NCI-H2081 (cell line): ENCODE data around the gene KIF4A.

Source experiments
- DNase-seq, 2 experiments: peaks; one replicate each; lab custom pipeline; 2025; lab: John Stamatoyannopoulos, UW

Gene KIF4A

DNA sequence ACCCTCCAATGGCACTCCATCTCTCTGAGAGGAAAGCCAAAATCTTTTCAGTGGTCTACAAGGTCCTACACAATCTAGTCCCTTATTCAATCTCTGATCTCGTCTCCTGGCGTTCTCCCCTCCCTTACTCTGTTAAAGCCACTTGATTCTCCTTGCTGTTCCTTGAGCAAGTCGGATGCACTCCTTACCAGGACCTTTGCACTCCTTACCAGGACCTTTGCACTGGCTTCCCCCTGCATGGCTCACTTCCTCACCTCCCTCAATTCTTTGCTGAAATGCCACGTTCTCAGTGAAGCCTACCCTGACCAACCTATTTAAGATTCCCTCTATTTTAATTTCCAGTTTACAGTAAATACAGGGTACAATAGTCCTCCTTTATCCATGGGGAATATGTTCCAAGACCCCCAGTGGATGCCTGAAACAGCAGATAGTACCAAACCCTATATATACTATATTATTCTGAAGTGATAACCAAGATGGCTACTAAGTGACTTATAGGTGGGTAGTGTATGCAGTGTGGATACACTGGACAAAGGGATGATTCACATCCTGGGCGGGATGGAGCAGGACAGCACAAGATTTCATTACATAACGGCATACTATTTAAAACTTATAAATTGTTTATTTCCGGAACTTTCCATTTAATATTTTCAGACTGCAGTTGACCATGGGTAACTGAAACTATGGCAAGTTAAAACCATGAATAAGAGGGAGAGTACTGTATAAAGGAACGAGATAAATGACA is 148.2 kb downstream of the KIF4A start:
- DNase-seq, result no peak

DNA sequence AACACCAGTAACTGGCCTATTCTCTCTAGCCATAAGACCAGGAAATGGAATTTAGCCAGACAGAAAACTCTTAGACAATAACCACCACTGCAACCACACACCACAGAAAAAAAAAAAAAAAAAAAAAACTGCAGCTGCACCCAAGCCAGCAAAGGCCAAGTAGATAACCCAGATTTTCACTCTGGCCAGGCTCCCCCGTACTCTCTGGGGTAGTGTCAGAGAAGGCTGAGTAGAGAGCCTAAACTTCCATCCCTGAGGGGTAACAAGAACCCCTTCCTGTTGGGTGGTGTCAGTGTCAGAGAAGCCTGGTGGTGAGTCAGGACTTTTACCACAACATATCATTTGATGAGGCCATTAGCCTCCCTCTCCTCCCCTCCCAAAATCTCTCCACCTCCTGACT is 149.1 kb downstream of the KIF4A start:
- no peak for DNase-seq

- no peak for DNase-seq
Measured at GRCh38 chrX:70442224-70442623, 152.3 kb downstream of the KIF4A start.

DNA sequence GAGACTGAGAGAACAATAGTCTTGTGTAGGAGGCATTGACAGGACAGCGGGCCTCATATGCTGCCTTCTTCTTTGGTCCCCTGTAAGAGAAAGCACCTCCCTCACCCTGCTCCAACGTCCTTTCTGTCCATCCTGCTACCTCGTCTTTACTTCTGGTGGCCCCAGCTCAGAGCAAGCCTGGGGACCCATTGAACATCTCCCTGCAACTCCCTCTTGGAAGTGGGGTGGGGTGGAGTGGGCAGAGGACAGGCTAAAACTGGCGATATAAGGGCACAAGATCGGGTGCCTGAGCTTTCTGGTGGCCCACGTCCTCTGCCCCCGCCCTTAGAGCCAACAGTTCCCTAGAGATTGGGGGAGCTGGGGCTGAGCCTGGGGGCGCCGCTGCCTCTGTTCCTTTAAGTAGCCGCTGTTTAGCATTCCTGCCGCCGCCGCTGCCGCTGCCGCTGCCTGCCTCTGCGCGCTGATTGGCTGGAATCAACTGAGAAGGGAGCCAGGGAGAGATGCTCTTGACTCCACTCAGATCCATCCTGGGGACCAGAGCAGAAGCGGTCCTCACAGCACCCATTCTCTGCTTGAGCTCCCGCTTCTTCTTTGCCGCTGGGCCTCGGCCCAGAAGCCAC is 154.5 kb downstream of the KIF4A start, which contains the start of gene DLG3:
Gene DLG3 (plus strand): TSS at position 510 of the 620 bp plus-strand sequence. CDS start 367 bp downstream, outside the sequence.
- peak; percentile 36 for DNase-seq

DNA sequence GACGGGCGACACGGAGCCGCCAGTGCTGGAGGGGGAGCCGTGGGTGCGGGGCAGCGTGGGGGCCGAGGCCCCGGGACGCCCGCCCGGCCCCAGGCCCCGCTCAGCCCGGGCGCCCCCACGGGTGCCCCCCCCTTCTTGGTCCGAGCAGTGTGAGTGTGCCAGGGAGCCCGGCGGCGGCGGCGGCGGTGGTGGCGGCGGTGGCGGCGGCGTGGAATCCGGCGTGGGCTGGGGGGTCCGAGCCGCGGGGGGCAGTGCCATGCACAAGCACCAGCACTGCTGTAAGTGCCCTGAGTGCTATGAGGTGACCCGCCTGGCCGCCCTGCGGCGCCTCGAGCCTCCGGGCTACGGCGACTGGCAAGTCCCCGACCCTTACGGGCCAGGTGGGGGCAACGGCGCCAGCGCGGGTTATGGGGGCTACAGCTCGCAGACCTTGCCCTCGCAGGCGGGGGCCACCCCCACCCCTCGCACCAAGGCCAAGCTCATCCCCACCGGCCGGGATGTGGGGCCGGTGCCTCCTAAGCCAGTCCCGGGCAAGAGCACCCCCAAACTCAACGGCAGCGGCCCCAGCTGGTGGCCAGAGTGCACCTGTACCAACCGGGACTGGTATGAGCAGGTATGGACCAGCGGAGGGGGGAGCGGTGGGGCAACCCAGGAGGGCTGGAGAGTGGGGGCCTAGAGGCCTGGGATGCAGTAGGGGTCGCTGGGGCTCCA is 155.2 kb downstream of the KIF4A start:
- no peak for DNase-seq

- DNase-seq, result no peak
Measured at GRCh38 chrX:70445951-70446350, 156.0 kb downstream of the KIF4A start.

GRCh38 chrX:70446380-70447350 is 156.8 kb downstream of the KIF4A start:
- no peak for DNase-seq

GRCh38 chrX:70449457-70449966 is 159.6 kb downstream of the KIF4A start:
- DNase-seq, result no peak

- peak; percentile 36 to 57 for DNase-seq
Measured at GRCh38 chrX:70452143-70452733, 162.3 kb downstream of the KIF4A start.

DNA sequence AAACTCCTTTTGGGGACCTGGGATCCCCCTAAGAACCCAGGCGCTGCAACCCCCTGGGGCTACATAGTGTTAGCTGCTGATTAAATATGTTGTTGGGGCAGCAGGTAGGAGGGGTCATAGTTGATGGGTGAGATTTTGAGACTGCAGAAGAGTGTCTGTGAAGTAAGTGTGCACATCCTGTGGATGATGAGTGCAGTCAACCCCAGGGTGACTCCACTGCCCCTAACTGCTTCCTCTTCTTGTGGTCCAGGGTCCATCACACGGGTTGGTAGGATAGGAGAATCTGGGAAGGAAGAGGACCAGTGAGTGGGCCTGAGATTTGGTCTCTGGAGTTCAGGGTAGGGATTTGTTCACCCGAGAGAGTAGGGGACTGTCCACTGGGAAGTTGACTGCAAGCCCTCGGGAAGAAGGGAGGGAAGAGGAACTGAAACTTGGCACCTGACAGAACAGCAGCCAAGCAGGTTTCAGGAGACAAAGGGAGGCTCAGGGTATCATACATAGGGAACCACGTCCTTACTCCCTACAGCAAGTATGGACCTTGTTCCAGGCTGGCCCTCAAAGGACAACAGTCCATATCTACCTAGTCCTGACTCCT is 163.2 kb downstream of the KIF4A start:
- DNase-seq, result no peak

DNA sequence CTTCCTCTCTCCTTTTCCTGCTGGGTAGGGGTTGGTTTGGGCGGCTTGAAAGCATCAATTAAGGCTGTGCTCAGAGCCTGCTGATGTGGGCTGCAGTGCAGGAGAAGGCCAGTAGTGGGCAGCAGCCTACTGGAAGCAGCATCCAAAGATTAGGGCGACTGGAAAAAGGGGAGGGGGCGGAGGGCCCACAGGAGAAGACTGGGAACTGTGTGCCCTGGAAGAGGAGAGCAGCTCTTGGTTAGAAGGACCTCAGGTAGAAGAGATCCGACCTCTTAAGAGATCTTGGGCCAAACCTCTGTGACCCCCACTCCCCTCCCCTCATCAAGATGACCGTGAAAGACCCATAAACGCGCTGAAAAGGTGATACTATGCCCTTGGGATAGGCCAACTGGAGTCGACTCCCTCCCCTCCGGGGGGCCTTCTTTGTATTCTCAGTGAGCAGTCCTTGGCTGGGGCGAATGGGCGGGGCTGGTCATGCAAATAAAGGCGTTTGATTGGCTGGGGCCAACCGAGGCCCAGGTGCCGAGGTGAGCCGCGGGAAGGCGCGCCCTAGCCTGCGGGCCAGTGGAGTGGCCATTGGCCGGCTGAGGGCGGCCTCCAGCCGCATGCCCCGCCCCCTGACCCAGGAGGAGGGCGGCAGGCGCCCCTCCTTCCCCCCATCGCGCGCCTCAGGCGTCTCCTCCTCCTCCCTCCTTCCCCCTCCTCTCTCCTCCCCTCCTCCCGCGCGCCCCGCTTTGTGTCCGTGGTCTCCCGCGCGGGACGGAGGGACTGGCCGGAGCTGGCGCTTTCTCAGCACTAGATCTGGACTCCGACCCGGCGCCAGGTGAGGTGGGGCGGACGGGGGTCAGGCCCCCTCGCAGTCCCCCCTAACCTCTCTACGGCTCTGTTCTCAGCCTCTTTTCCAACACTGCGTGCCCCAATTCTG is 164.8 kb downstream of the KIF4A start:
- DNase-seq, result peak; percentile 95

GRCh38 chrX:70455366-70456202 is 165.7 kb downstream of the KIF4A start:
- peak; percentile 31 to 41 for DNase-seq

GRCh38 chrX:70456256-70456655 is 166.4 kb downstream of the KIF4A start:
- DNase-seq, result no peak

DNA sequence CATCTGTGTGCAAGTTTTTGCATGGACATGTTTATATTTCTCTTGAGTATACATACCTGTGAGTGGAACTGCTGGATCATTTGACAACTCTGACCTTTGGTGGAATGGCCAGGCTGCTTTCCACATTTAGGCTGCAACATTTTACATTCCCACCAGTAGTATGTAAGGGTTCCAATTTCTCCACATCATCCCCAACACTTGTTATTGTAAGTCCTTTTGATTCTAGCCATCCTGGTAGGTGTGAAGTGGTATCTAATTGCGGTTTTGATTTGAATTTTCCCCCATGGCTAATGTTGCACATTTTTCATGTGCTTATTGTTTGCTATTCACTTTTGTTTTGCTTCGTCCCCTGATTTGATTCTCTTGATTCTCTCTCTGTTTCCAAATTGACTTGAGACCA is 171.1 kb downstream of the KIF4A start:
- no peak for DNase-seq

GRCh38 chrX:70464051-70464450 is 174.1 kb downstream of the KIF4A start:
- DNase-seq, result no peak

- DNase-seq, result no peak
Measured at GRCh38 chrX:70466968-70467367, 177.1 kb downstream of the KIF4A start.

DNA sequence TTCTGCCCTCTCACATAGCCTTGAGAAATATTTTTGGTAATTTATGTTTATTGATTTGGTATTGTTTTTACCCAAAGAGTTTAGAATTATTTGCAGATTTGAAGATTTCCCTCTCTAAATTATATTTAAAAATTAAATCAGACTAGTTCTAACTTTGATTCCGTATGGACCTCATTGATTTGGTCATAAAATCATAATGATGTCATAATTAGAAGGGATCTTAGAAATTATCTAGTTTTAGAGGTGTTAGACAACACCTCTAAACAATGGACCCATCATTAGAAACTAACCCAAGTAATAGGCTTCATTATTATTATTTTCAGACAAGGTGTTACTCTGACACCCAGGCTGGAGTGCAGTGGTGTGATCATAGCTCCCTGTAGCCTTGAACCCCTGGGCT is 178.8 kb downstream of the KIF4A start:
- no peak for DNase-seq
